AG09309 (cell line): ENCODE data around the gene TRNP1.

Experiments used
- DNase-seq: peaks from one replicate; pipeline ENCODE4 v3.0.0-alpha.2; 2010; ENCODE audit warnings: low read depth
- H3K4me3 ChIP-seq: 2 replicates; pipeline ENCODE4 v1.5.1; 2011; ENCODE audit warnings: mild to moderate bottlenecking, low read depth, low read length, moderate library complexity; ENCODE audit not compliant: control insufficient read depth
- CTCF ChIP-seq: IDR thresholded peaks from 2 replicates; pipeline ENCODE4 v1.5.1; 2011; ENCODE audit warnings: mild to moderate bottlenecking, low read depth, low read length, inconsistent platforms; ENCODE audit not compliant: insufficient read depth, control insufficient read depth; ENCODE audit errors: missing control alignments

Gene TRNP1

GRCh38 chr1:27011976-27012563 is 18.6 kb downstream of the TRNP1 start:
- TF ChIP-seq CTCF, result no peak
- no peak overlapping the region for H3K4me3 ChIP-seq
- DNase-seq, result no peak

- H3K4me3 ChIP-seq, result no peak overlapping the region
- no peak for TF ChIP-seq CTCF
- DNase-seq, result no peak
Observed at GRCh38 chr1:27015260-27015659, 21.8 kb downstream of the TRNP1 start.

GRCh38 chr1:27016376-27016775 is 22.9 kb downstream of the TRNP1 start:
- TF ChIP-seq CTCF, result no peak
- DNase-seq, result no peak
- no peak overlapping the region for H3K4me3 ChIP-seq

GRCh38 chr1:27017207-27017606 is 23.7 kb downstream of the TRNP1 start:
- H3K4me3 ChIP-seq, result no peak overlapping the region
- DNase-seq, result no peak
- TF ChIP-seq CTCF, result no peak

- TF ChIP-seq CTCF, result no peak
- DNase-seq, result no peak
- H3K4me3 ChIP-seq, result no peak overlapping the region
Observed at GRCh38 chr1:27018316-27018715, 24.8 kb downstream of the TRNP1 start.

- DNase-seq, result no peak
- H3K4me3 ChIP-seq, result no peak overlapping the region
- no peak for TF ChIP-seq CTCF
Observed at GRCh38 chr1:27021354-27022031, 28.0 kb downstream of the TRNP1 start.
